H1 (cell line): ENCODE data around the gene COL5A3. TPM values are rescaled to one million over a fixed set of nuclear protein-coding genes. Genes with fewer than 3 reads are reported as not detected.

ENCODE experiments used
- CTCF ChIA-PET: fragments of 300-600 bp; sonication (Branson Sonifier 250); formaldehyde crosslinking; loops from one replicate; lab custom pipeline; 2021; ENCODE audit not compliant: partially characterized antibody; lab: Charles Lee
- POLR2A ChIA-PET: fragments of 300-600 bp; sonication (Branson Sonifier 250); formaldehyde crosslinking; loops from one replicate; lab custom pipeline; 2021; ENCODE audit warnings: inconsistent platforms; ENCODE audit not compliant: partially characterized antibody; lab: Charles Lee
- DNase-seq, 2 experiments: peaks; one replicate each; pipeline versions ENCODE4 v3.0.0 to v3.0.0-alpha.2; 2010 to 2022; ENCODE audit warnings: low spot score in 2 of 2, low read depth in 1 of 2, mixed read lengths in 1 of 2
- FAIRE-seq: peaks from 2 replicates; lab custom pipeline; 2011; peaks lifted over from hg19 to GRCh38; lab: Jason Lieb, UNC
- H2AFZ ChIP-seq: 2 replicates; pipeline ENCODE4 v1.8.1; 2012; ENCODE audit warnings: low read length, inconsistent platforms
- H2AK5ac ChIP-seq: 2 replicates; pipeline ENCODE4 v1.6.1; 2013; ENCODE audit warnings: low read depth, low read length
- H2BK120ac ChIP-seq: replicated peaks from 2 replicates; pipeline ENCODE3; 2013; ENCODE audit warnings: low read depth, low read length, inconsistent platforms
- H2BK12ac ChIP-seq: 2 replicates; pipeline ENCODE4 v1.6.1; 2013; ENCODE audit warnings: low read depth, low read length
- H2BK15ac ChIP-seq: 2 replicates; pipeline ENCODE4 v1.6.1; 2013; ENCODE audit warnings: low read length
- H2BK20ac ChIP-seq: 2 replicates; pipeline ENCODE4 v1.6.1; 2013; ENCODE audit warnings: low read length
- H2BK5ac ChIP-seq: 2 replicates; pipeline ENCODE4 v1.6.1; 2013; ENCODE audit warnings: low read depth, low read length
- H3K14ac ChIP-seq: 2 replicates; pipeline ENCODE4 v1.6.1; 2013; ENCODE audit warnings: inconsistent platforms; ENCODE audit not compliant: insufficient read length
- H3K18ac ChIP-seq: 2 replicates; pipeline ENCODE4 v1.6.1; 2013; ENCODE audit warnings: low read length; ENCODE audit errors: extremely low read depth
- H3K23ac ChIP-seq: 2 replicates; pipeline ENCODE4 v1.6.1; 2013; ENCODE audit warnings: inconsistent platforms; ENCODE audit not compliant: insufficient read length
- H3K23me2 ChIP-seq: 2 replicates; pipeline ENCODE4 v1.6.1; 2013; ENCODE audit warnings: low read depth, low read length
- H3K27ac ChIP-seq: 2 replicates; pipeline ENCODE4 v1.6.1; 2011; ENCODE audit warnings: low read depth, low read length, inconsistent platforms
- H3K27me3 ChIP-seq, 4 experiments: replicated peaks in 1 of 4; 1 replicate in 1 of 4; 2 replicates in 3 of 4; pipeline versions ENCODE4 v1.6.1 to v1.8.1; 2011 to 2013; ENCODE audit warnings: low read length in 3 of 4, mild to moderate bottlenecking in 3 of 4, inconsistent platforms in 2 of 4, mixed read lengths in 2 of 4, moderate library complexity in 1 of 4; ENCODE audit not compliant: control insufficient read depth in 3 of 4, insufficient read depth in 3 of 4; ENCODE audit errors: extremely low read depth in 1 of 4
- H3K36me3 ChIP-seq, 4 experiments: 2 replicates each; pipeline versions ENCODE4 v1.6.1 to v1.8.1; 2011 to 2013; ENCODE audit warnings: mild to moderate bottlenecking in 4 of 4, low read length in 3 of 4, moderate library complexity in 2 of 4, control low read depth in 1 of 4, inconsistent platforms in 1 of 4; ENCODE audit not compliant: insufficient read depth in 4 of 4, control insufficient read depth in 2 of 4
- H3K4ac ChIP-seq: replicated peaks from 2 replicates; pipeline ENCODE3; 2013; ENCODE audit warnings: low read length, low read depth, mixed read lengths, inconsistent platforms; ENCODE audit not compliant: insufficient read length
- H3K4me1 ChIP-seq, 4 experiments: replicated peaks in 1 of 4; 1 replicate in 1 of 4; 2 replicates in 3 of 4; pipeline versions ENCODE4 v1.6.1 to v1.8.1; 2011 to 2013; ENCODE audit warnings: low read length in 3 of 4, inconsistent platforms in 2 of 4, mixed read lengths in 1 of 4; ENCODE audit not compliant: insufficient read depth in 4 of 4, control insufficient read depth in 3 of 4
- H3K4me2 ChIP-seq, 2 experiments: 2 replicates each; pipeline versions ENCODE4 v1.6.1 to v1.8.1; 2011 to 2013; ENCODE audit warnings: low read depth in 2 of 2, low read length in 2 of 2, control low read depth in 1 of 2, inconsistent platforms in 1 of 2, mild to moderate bottlenecking in 1 of 2; ENCODE audit not compliant: insufficient read depth in 1 of 2
- H3K4me3 ChIP-seq, 4 experiments: fragments of 200-600, 300-600 bp in 1 of 4; sonication (generic), shearing (Covaris generic), sonication (Bioruptor Twin) in 1 of 4; 2 replicates each; pipeline versions ENCODE4 v1.5.1 to v1.8.1; 2011 to 2016; ENCODE audit warnings: low read length in 4 of 4, low read depth in 3 of 4, control low read depth in 2 of 4, inconsistent platforms in 2 of 4, mild to moderate bottlenecking in 2 of 4, mixed read lengths in 1 of 4, moderate library complexity in 1 of 4; ENCODE audit not compliant: insufficient read depth in 2 of 4; ENCODE audit errors: extremely low read depth in 1 of 4
- H3K56ac ChIP-seq: replicated peaks from 2 replicates; pipeline ENCODE3; 2013; ENCODE audit warnings: low read depth, mild to moderate bottlenecking, mixed read lengths, low read length, inconsistent platforms; ENCODE audit not compliant: insufficient read length
- H3K79me1 ChIP-seq: 2 replicates; pipeline ENCODE4 v1.6.1; 2013; ENCODE audit warnings: low read depth, low read length, control low read depth
- H3K79me2 ChIP-seq, 2 experiments: 2 replicates each; pipeline versions ENCODE4 v1.6.1 to v1.8.1; 2012 to 2013; ENCODE audit warnings: low read length in 2 of 2, mild to moderate bottlenecking in 2 of 2, inconsistent platforms in 1 of 2; ENCODE audit not compliant: insufficient read depth in 2 of 2, control insufficient read depth in 1 of 2
- H3K9ac ChIP-seq, 4 experiments: replicated peaks in 1 of 4; 1 replicate in 1 of 4; 2 replicates in 3 of 4; pipeline versions ENCODE4 v1.6.1 to v1.8.1; 2011 to 2013; ENCODE audit warnings: low read depth in 3 of 4, low read length in 3 of 4, control low read depth in 2 of 4, mild to moderate bottlenecking in 2 of 4, moderate library complexity in 2 of 4, inconsistent platforms in 1 of 4; ENCODE audit errors: extremely low read depth in 1 of 4
- H3K9me3 ChIP-seq, 2 experiments: 2 replicates each; pipeline versions ENCODE4 v1.6.1 to v1.8.1; 2012 to 2013; ENCODE audit warnings: mild to moderate bottlenecking in 2 of 2, moderate library complexity in 2 of 2, control low read depth in 1 of 2, inconsistent platforms in 1 of 2, low read depth in 1 of 2, low read length in 1 of 2, mixed read lengths in 1 of 2; ENCODE audit not compliant: insufficient read depth in 2 of 2
- H4K20me1 ChIP-seq, 2 experiments: replicated peaks in 1 of 2; 2 replicates each; pipeline versions ENCODE3 to v1.8.1; 2011 to 2013; ENCODE audit warnings: inconsistent platforms in 2 of 2, low read length in 2 of 2, mild to moderate bottlenecking in 1 of 2; ENCODE audit not compliant: insufficient read depth in 2 of 2, control insufficient read depth in 1 of 2
- H4K5ac ChIP-seq: 2 replicates; pipeline ENCODE4 v1.6.1; 2013; ENCODE audit warnings: low read length, low read depth, mixed read lengths, inconsistent platforms; ENCODE audit not compliant: insufficient read length
- H4K8ac ChIP-seq: 2 replicates; pipeline ENCODE4 v1.8.0; 2013; ENCODE audit warnings: mild to moderate bottlenecking, moderate library complexity, low read length, inconsistent platforms; ENCODE audit not compliant: insufficient read depth; ENCODE audit errors: extremely low read depth
- H4K91ac ChIP-seq: replicated peaks from 2 replicates; pipeline ENCODE3; 2013; ENCODE audit warnings: low read length, mixed read lengths, inconsistent platforms; ENCODE audit not compliant: insufficient read length
- ASH2L ChIP-seq: fragments of 200-600, 300-600 bp; sonication (generic); IDR thresholded peaks from one replicate; pipeline ENCODE4 v1.7.1; 2017; ENCODE audit warnings: low read length
- EP300 ChIP-seq, 2 experiments: IDR thresholded peaks; 1 replicate in 1 of 2; 2 replicates in 1 of 2; pipeline ENCODE4 v1.6.1; 2011 to 2012; ENCODE audit warnings: low read depth in 2 of 2, low read length in 2 of 2, mild to moderate bottlenecking in 2 of 2, borderline replicate concordance in 1 of 2, inconsistent platforms in 1 of 2, moderate library complexity in 1 of 2
- RNF2 ChIP-seq: fragments of 200-900, 300-1000 bp; sonication (generic); IDR thresholded peaks from 2 replicates; pipeline ENCODE4 v1.7.1; 2016; ENCODE audit warnings: borderline replicate concordance, low read depth, mild to moderate bottlenecking, antibody characterized with exemption, low read length; ENCODE audit not compliant: poor library complexity, severe bottlenecking; ENCODE audit errors: missing control alignments
- WGBS, 2 experiments: shearing (Covaris generic) in 1 of 2; methylation state at CpG; one replicate each; pipeline versions ENCODE4 v1.1.6 to v1.1.7; 2013 to 2015; ENCODE audit warnings: low lambda C conversion rate in 2 of 2, mixed read lengths in 2 of 2, inconsistent platforms in 1 of 2, low coverage in 1 of 2, missing lambda C conversion rate in 1 of 2; ENCODE audit not compliant: insufficient replicate concordance in 2 of 2, insufficient coverage in 1 of 2, insufficient read length in 1 of 2; ENCODE audit errors: extremely low coverage in 1 of 2, missing lambda C conversion rate in 1 of 2; 5-methylcytosine and 5-hydroxymethylcytosine counted together
- polyA plus RNA-seq, 7 experiments: library from polyadenylated mRNA; depleted of rRNA in 3 of 7; stranded (reverse) in 5 of 7; unstranded in 2 of 7; fragments of >200 nt in 5 of 7; fragments of 200-250 nt in 2 of 7; gene quantifications; 1 replicate in 5 of 7; 2 replicates in 1 of 7; 4 replicates in 1 of 7; pipeline versions ENCODE4 v1.2.1 to v1.2.3, GENCODE V29; 2011 to 2013; ENCODE audit warnings: missing spikeins in 2 of 7, mixed read lengths in 2 of 7
- total RNA-seq: library from RNA; stranded (reverse); fragmentation: NEBNext Ultra II Directional; extraction: Animal tissue kit (Norgen Biotek cat#: 25700); gene quantifications from 2 replicates; pipeline ENCODE4 v1.2.1, GENCODE V29; 2021

Gene COL5A3
- total and polyA plus RNA-seq, 2 of the 8 experiments (the other 6 are each of a cell fraction or from before 2014, with no cell fraction given) = 0.67 to 0.74 TPM

DNA sequence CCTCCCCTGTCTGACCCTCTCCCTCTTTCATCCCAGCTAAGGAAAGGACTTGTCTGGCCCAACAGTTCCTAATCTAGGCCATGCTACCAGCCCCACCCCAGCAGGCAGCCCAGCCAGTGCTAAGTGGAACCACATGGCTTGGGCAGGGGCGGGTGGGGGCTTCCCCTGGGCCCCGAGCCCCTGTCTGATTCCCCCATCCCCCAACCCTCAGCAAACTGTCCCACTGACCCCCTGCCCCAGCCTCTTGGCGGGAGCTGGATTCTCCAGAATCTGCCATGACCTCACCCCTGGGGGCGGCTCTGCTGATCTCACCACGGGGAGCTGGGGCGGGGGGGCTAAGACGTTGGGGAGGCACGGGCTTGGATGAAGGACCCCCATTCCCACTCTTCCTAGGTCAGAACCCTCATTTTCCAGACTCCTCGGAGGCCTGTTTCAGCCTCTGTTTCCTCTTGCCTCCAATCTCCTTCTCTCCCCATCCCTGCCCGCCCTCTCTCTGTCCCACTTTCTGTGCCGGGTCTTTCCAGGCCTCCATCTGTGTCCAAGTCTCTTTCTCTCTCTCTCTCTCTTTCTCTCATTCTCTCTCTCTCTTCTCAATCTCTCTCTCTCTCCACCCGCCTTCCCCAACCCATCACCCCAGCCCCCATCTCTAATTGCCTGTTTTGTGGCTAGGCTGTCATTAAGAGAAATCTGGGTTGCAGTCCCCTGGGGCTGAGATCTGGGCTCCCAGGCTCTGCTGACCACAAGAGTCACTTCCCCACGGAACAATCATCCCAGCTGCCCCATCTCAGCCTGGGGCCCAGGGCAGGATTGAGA, 2.7 kb downstream of the COL5A3 start:
- Histone ChIP-seq H3K4me1 (peaks cover 4 to 12% (median 8%) of the 10 kb centered on the region in 4 experiments), H3K4me2 (no peak overlapping the region), H2BK5ac (no peak overlapping the region), H4K91ac (no peak overlapping the region), H2BK15ac (no peak overlapping the region), H4K20me1 (peaks cover 5 to 10% of the 10 kb centered on the region in 2 experiments), H3K23me2 (peaks cover 16% of the 10 kb centered on the region; the same call in 1 of the 2 replicates), H3K56ac (no peak overlapping the region), H2BK12ac (no peak overlapping the region), H3K18ac (no peak overlapping the region), H3K27ac (no peak overlapping the region), H3K9me3 (no peaks in the 10 kb centered on the region), H4K5ac (no peak overlapping the region), H3K27me3 (peaks cover 1 to 29% (median 20%) of the 10 kb centered on the region in 4 experiments), H3K4me3 (no peak overlapping the region), H3K14ac (no peak overlapping the region), H2AK5ac (0 out of 2 replicates have a peak overlapping the region, but pooled peaks have one; percentile 13), H3K4ac (no peak overlapping the region), H3K79me1 (no peaks in the 10 kb centered on the region), H2BK120ac (no peak overlapping the region), H4K8ac (no peak overlapping the region), H3K9ac (no peak overlapping the region), H2AFZ (no peak overlapping the region), H3K36me3 (no peaks in the 10 kb centered on the region), H2BK20ac (no peak overlapping the region), H3K79me2 (no peaks in the 10 kb centered on the region), H3K23ac (no peak overlapping the region)
- WGBS, 2 experiments = 67 to 100% methylated on average over 1 to 10 of the region's 13 CpGs
- DNase-seq = no peak
- CTCF ChIA-PET = interaction anchor here (1.2 to 2.9 kb wide), 3 partner anchors 12 to 78 kb away, joined by 3 to 16 read pairs (median 7); no protein-coding TSS in a partner anchor
- no peak for FAIRE-seq
- POLR2A ChIA-PET = interaction anchor here (1.6 to 1.8 kb wide), 2 partner anchors 12 to 47 kb away, joined by 4 to 7 read pairs; no protein-coding TSS in a partner anchor
- TF ChIP-seq RNF2 = no peak
- no peak for TF ChIP-seq ASH2L
- no peak for TF ChIP-seq EP300 (IDR thresholded peaks at IDR 0.05; ENCODE audit: borderline replicate concordance in 1 of 2, low read depth in 2 of 2, low read length in 2 of 2)
